SK-MEL-5 (cell line): ENCODE results near the gene CAPN3. TPM values are rescaled to one million over a fixed set of nuclear protein-coding genes. Genes with fewer than 3 reads are reported as not detected.
A peak's percentile ranks its signal among the peaks of the same experiment; 100 is the strongest.

ENCODE experiments used
- DNase-seq: peaks from one replicate; pipeline ENCODE4 v3.0.0-alpha.2; 2016; ENCODE audit warnings: low read depth, low spot score
- in situ Hi-C: cut with HindIII; loops from 2 replicates; pipeline ENCODE4 v1.10.0; 2016; ENCODE audit warnings: low sequenced_read_pairs, high pct_unique_total_duplicates, low pct_unique_long_range_greater_than_20kb
- total RNA-seq: library from RNA; depleted of rRNA; stranded (reverse); fragments of >200 nt; shearing (Covaris generic); gene quantifications from 2 replicates; pipeline ENCODE4 v1.2.3, GENCODE V29; 2014

CAPN3 gene
- total RNA-seq, 1 experiment from 2014 or later = 640 TPM

DNA sequence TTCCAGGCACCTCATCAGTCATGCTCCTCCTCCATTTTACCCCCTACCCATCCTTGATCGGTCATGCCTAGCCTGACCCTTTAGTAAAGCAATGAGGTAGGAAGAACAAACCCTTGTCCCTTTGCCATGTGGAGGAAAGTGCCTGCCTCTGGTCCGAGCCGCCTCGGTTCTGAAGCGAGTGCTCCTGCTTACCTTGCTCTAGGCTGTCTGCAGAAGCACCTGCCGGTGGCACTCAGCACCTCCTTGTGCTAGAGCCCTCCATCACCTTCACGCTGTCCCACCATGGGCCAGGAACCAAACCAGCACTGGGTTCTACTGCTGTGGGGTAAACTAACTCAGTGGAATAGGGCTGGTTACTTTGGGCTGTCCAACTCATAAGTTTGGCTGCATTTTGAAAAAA, 52.6 kb downstream of the CAPN3 start:
- DNase-seq = no peak
- in situ Hi-C loops = no loop called here

DNA sequence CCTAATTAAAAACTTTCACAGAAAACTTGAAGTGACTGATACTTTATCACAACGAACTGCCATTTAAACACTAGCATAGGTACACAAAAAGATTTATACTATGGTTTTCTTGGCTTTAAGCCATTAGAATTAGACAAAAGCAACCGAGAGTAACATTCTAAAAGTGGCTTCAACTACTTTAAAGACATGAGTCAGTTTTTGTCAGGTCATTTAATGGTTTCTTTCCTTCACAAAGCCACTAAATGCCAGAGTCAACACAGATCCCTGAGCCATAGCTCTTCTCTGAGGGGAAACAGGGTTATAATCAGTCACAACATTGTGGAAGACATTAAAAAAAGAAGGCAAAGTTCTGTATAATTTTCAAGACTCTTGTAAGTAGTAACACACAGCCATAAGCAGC, 54.6 kb downstream of the CAPN3 start:
- DNase-seq = no peak
- in situ Hi-C loops = no loop called here

DNA sequence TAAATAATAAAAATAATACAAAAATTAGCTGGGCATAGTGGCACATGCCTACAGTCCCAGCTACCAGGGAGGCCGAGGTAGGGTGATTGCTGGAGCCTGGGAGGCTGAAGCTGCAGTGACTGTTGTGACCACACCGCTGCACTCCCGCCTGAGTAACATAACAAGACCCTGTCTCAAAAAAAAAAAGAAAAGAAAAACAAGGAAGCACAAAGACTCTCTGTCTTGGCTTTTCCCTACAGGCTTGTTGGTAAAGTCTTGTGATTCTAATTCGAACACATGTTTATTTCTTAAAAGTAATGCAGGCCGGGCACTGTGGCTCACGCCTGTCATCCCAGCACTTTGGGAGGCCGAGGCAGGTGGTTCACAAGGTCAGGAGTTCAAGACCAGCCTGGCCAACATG, 60.1 kb downstream of the CAPN3 start:
- in situ Hi-C loops = no loop called here
- DNase-seq = peak; percentile 98

DNA sequence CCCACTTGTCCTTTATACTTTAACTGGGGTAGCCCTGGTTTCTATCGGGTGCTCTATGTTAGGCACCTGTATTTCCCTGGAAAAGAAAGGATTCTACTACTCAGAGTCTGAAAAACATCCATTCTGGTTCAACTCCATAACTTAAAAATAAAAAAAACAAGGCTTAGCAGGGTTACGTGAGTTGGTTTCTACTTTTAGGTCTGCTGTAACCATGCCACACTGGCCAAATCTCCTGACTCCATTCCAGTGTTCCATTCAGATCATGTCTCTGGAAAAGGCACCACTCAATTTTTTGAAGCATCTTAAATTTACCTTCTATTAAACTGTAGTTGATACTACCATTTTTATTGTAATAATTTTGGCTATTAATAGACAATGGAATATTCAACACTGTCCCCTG, 62.1 kb downstream of the CAPN3 start:
- no peak for DNase-seq
- in situ Hi-C loops = no loop called here

DNA sequence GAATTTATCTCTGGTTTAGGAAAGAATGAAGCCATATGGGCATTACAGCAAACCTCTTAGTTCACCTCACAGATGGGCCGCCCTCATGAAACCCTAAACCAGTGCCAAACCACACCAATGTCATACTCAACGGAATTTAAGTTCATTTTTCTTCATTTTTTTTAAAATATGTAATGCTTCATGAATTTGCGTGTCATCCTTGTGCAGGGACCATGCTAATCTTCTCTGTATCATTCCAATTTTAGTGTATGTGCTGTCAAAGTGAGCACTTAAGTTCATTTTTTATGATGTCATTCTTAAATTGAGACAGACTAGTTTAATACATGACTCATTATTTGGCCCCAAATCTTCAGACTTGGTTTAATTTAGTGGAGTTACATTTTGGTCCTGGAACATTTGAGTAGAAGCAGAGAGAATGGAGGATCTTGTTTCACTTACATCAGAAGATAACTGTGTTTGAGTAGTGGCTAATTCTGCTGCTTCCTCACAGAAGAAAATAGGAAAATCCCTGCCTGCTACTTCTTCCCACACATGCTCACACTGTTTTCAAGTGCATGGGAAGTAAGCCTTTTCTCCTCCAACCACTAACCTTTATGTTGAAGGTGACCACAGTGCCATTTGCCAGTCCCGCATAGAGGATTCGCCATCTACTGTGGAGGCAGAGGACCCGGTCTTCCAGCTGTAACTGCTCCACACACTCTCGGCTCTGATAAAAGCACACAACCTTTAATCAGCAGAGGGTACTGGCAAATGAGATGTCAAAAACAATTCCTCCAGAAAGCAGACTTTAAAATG, 68.3 kb downstream of the CAPN3 start:
- no peak for DNase-seq
- in situ Hi-C loops = no loop called here

DNA sequence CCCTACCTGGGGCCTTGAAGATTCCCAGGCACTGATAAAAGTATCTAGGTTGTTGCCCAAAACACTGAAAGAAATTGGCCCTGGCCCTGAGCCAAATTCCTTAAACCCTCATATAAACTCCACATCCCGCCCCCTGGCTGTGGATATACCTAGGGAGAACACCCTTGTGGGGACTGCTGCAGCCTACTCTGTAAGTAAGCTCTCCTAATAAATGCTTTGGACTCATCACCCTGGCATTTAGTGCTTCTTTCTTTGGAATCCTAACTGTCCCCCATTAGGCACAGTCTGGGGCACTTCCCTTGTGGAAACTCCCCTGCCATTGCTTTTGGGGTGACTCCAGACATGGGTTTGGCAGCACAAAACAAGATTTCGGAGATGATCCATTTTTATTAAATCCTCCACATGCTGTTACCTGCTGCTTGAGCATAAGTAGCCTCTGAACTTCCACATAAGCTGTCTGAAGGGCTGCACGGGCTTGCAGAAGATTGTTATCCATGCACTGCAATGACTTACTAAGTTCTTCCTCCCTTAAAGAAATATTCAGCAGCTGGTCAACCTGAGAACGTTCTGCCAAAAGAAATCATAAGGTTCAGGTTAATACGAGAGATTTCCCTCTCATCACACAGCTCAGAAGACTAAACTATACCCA, 85.2 kb downstream of the CAPN3 start:
- in situ Hi-C loops = no loop called here
- no peak for DNase-seq

DNA sequence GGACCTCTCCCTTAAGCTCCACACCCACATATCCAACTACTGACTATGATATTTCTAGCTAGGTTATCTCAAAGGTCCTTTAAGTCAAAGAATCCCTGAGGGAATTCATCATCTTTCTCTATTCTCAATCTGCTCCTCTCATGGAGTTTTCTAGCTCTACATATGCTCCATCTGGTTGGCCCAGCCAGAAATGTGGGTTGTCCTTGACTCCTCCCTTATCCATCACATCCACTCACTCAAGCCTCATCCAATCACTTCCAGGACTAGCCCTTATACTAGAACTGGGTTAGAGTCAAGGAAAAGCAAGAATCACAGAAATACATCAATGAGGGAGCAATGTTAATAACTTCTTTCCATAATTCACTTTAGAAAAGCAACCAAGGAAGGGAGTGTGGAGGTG, 86.2 kb downstream of the CAPN3 start:
- DNase-seq = no peak
- in situ Hi-C loops = no loop called here

DNA sequence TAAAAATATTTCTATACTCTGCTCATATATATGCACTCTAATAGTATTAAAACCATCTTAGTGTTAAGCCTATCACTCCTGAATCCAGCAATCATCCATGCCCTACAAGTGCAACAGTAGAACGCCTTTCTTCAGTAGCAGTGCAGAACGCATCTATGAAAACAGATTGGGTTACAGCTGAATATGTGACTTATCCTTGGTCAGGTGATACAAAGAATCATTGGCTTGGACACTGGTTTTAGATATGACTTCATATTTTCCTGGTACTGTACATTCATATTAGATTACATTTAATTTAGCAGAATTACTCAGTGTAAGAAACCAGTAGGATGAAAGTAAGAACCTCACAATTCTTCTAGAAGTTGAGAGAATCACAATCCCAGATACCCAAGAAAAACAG, 88.3 kb downstream of the CAPN3 start:
- in situ Hi-C loops = no loop called here
- no peak for DNase-seq

DNA sequence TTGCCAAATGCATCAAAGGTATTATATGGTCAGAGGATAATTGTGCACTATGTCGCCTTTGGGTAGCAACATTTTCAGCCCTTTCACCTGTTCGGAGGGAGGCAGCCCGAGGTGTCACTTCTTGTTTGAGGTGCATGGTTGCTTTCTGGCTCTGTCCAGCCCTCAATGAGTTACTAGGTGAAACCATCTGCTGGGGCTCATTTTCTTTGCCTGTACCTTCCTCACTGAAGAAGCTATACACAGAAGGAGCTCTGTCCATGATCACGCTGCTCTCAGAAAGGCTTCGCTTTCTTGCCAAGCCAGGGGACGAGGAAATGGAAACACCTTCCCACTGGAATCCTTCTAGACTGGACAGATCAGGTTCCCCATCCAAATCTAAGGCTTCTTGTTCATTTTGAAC, 89.0 kb downstream of the CAPN3 start:
- in situ Hi-C loops = no loop called here
- no peak for DNase-seq

DNA sequence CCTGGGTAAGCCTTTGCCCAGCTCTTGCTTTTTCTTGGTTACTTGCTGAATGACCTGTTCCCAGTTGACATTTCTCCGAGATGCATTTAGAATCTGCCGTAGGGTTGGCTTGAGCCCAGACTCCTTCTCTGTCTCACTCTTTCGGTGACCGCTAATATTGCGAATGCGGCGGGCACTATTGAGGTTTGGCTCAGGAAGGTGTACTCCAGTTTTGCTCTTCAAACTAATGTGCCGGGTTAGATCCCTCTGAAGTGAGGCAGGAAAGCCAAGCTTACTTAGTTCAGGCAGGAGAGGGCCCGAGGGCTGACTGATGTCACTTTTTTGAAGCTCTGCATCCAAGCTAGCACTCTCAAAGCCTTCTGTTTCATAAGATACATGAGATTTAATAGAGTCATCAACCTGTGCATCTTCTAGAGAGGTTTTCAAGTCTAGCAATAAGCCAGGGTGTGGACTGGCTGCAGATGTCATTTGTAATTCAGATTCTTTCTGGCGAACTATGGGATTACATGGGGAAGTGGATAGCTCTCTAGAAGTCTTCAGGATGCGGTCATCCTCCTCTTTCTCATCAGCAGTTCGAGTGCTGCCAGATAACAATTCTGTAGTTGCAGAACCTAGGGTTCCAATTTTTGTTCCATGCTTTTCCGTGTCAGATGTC, 90.6 kb downstream of the CAPN3 start:
- no peak for DNase-seq
- in situ Hi-C loops = loop anchor here (25.0 kb wide), 1 partner anchor 188 kb away; the partner anchor contains the start of genes GANC and TMEM87A

DNA sequence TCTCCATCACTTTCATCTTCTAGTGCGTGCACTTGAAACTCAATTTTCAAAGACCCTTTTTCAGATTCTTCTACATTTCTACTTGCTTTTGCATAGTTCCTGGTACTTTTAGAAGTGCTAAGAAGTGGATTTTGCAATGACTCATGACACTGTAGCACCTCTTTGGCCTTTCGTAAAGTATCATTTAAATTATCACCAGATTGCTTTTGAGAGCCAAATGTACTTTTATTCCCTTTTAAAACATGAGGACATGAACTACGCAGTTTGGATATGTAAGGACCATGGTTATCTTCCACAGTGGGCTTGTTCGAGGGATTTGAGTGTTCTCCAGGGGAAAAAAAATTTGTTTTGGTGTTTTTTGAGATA, 91.1 kb downstream of the CAPN3 start:
- DNase-seq = no peak
- in situ Hi-C loops = loop anchor here (25.0 kb wide), 1 partner anchor 188 kb away; the partner anchor contains the start of genes GANC and TMEM87A

DNA sequence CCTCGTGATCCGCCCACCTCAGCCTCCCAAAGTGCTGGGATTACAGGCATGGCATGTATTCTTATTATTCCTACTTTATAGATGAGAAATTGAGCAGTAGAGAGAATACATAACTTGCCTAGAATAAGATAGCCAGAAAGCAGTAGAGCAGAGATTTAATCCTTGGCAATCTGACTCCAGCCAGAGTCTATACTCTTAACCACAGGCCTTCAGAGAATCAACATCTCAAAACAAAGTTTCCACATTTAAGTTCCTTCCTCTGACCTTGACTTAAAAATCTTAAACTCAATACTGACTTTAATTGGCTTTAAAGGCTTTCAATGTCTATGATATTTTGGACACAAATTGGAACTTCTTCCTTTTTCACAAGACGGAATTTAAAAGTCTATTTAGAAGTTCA, 94.5 kb downstream of the CAPN3 start:
- in situ Hi-C loops = loop anchor here (25.0 kb wide), 1 partner anchor 192 kb away; the partner anchor contains the start of genes GANC and TMEM87A

DNA sequence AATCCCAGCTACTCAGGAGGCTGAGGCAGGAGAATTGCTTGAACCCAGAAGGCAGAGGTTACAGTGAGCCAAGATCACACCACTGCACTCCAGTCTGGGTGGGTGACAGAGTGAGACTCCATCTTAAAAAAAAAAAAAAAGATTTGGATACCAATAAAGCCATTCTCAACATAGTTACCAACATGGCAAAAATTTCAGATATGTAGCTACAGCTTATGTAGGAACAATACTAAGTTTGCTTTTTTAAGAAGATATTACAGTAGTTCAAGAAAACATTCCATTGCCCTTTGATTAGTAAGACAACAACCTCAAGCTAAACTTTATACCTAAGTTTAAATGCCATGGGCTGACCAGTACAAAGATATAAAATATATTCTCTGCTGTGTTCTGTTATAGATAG, 97.2 kb downstream of the CAPN3 start:
- in situ Hi-C loops = loop anchor here (25.0 kb wide), 1 partner anchor 194 kb away; the partner anchor contains the start of genes GANC and TMEM87A
- DNase-seq = no peak

More for the DNA sequence above, 94.5 kb downstream of the CAPN3 start:
- DNase-seq = no peak

DNA sequence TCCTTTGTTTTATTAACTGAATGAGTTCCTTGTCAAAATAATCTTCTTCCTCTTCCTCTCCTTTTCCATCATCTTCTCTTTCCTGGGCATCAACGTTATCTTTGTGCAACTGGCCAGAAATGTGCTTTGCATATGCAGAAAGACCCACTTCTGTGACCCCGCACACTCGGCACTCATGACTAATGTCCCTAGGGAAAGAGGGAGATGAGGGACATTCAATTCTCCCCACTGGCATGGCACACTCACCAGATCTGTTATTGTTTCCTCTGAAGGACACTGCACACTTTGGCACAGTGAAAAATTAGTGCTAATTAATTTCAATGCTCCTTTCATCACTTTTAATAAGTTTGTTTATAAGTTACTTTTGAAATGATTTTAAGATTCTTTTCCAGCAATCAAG, 97.7 kb downstream of the CAPN3 start:
- in situ Hi-C loops = loop anchor here (25.0 kb wide), 1 partner anchor 195 kb away; the partner anchor contains the start of genes GANC and TMEM87A
- peak; percentile 35 for DNase-seq

DNA sequence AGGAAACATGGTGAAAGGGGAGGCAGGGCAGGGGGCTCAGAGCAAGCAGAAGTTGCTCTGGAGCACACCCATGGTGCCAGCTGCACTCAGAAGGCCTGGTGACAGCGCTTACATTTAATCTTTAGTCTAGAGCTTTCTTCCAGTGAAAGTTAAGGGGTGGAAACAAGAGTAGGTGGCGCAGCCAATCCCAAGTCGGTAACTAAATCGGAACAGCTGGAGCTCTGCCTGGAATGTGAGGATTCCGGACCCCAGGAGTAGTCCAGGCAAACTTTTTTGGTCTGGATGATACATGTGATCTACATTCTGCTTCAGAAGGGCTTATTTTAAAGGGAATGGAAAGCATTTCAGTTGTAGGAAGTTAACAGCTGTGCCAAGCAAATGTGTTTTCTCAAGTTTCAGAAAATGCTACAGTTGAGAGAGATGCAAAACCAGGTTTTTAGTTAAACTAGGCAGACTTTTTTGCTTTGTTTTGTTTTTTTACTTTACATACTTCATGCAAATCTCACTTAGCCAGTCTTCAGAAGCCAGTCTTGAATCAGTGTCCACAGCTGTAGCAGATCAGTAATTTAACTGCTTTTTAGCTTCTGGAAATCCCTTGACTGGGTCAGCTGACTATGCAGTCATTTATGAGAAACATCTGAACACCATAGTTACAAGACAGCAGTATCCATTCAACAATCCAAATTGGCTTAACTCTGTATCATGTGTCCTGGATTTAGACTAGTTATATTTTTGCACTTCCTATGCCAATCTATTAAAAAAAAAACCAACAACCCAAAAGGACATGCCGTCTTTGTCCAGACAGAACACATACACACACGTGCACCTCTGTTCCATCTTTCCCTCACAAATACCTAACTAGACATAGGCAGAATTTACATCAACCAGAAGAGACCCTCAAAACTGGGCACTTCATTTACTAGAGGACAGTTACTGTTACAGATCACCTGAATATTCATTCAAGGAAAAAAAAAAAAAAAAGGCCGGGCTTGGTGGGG, 98.4 kb downstream of the CAPN3 start:
- peak; percentile 96 for DNase-seq
- in situ Hi-C loops = loop anchor here (25.0 kb wide), 1 partner anchor 195 kb away; the partner anchor contains the start of genes GANC and TMEM87A

DNA sequence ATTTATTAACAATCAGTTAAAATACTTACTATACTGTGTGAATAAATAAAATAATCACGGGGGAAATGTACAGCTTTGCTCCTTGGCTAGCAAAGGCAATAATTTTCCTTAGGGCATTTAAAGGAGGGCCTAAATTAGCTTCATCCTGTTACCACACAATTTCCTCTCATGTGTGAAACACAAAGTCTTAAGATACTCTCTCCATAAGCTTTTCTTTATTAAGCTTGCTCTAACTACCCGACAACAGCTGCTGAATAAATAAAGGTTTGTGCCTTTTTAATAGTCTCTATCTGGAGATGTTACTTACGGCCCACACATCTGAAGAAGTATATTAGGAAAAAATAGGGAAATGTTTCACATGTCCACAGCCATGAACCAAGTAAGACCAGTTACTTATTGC, 102.0 kb downstream of the CAPN3 start:
- in situ Hi-C loops = loop anchor here (25.0 kb wide), 1 partner anchor 199 kb away; the partner anchor contains the start of genes GANC and TMEM87A
- DNase-seq = peak; percentile 71
